ENCODE measurements around the gene HOXC4.

HOXC4 gene

GRCh38 chr12:54053751-54054741, at the start of gene HOXC4:
Gene HOXC4 (plus strand): TSS chr12:54053835. CDS start chr12:54053923, 88 bp downstream.
- DNase-seq: no peak

GRCh38 chr12:54004063-54004840, 49.4 kb upstream of the HOXC4 start:
- no peak for DNase-seq

GRCh38 chr12:54004841-54005530, 48.6 kb upstream of the HOXC4 start:
- DNase-seq: no peak

- no peak for DNase-seq
These were observed 48.1 kb upstream of the HOXC4 start for GRCh38 chr12:54005531-54005852.

GRCh38 chr12:54005853-54006558, 47.6 kb upstream of the HOXC4 start:
- DNase-seq: peak; percentile 42

GRCh38 chr12:54006559-54007220, 46.9 kb upstream of the HOXC4 start:
- DNase-seq: no peak

GRCh38 chr12:54007538-54008259, 45.9 kb upstream of the HOXC4 start:
- no peak for DNase-seq

GRCh38 chr12:54008260-54008552, 45.4 kb upstream of the HOXC4 start:
- DNase-seq: no peak

- no peak for DNase-seq
These were observed 44.2 kb upstream of the HOXC4 start for GRCh38 chr12:54009171-54010052.

GRCh38 chr12:54010053-54010971, 43.3 kb upstream of the HOXC4 start:
- no peak for DNase-seq

GRCh38 chr12:54010972-54011664, 42.5 kb upstream of the HOXC4 start:
- no peak for DNase-seq

GRCh38 chr12:54011665-54012532, 41.7 kb upstream of the HOXC4 start:
- no peak for DNase-seq

GRCh38 chr12:54012631-54013409, 40.8 kb upstream of the HOXC4 start:
- DNase-seq: no peak

GRCh38 chr12:54014377-54015017, 39.1 kb upstream of the HOXC4 start:
- no peak for DNase-seq

- no peak for DNase-seq
These were observed 38.4 kb upstream of the HOXC4 start for GRCh38 chr12:54015018-54015931.

All from NK-92 treated with Interleukin-12 subunit alpha and Interleukin-12 subunit beta, amount 100 ng/mL, for 24 hours (cell line).